Gastrocnemius medialis (tissue), 4 donors: ENCODE measurements around the gene POGK. TPM values are rescaled to one million over a fixed set of nuclear protein-coding genes. Genes with fewer than 3 reads are reported as not detected.

ENCODE experiments used
- ATAC-seq, 2 donors: fragments of 150-250 bp; one replicate each; pipeline ENCODE4 v1.9.1; 2016
- DNase-seq, 2 donors: peaks; one replicate each; pipeline ENCODE4 v3.0.0-alpha.2; 2019
- H3K27ac ChIP-seq, 4 donors: fragments of 200-600 bp; sonication (generic); 1 replicate in 1 of 4; 2 replicates in 3 of 4; pipeline ENCODE4 v1.5.1; 2016 to 2018; ENCODE audit warnings: mild to moderate bottlenecking in 2 of 4, moderate library complexity in 1 of 4
- H3K27me3 ChIP-seq, 3 donors: fragments of 200-600 bp; sonication (generic) in 2 of 3; 1 replicate in 1 of 3; 2 replicates in 2 of 3; pipeline versions ENCODE4 v1.5.1 to v1.6.0; 2016 to 2019; ENCODE audit warnings: mild to moderate bottlenecking in 1 of 3, moderate library complexity in 1 of 3
- H3K36me3 ChIP-seq, 2 donors: fragments of 200-600 bp; sonication (generic) in 1 of 2; one replicate each; pipeline ENCODE4 v1.5.1; 2017 to 2018
- H3K4me1 ChIP-seq, 2 donors: fragments of 200-600 bp; sonication (generic) in 1 of 2; one replicate each; pipeline ENCODE4 v1.5.1; 2016 to 2017; ENCODE audit warnings: mild to moderate bottlenecking in 2 of 2
- H3K4me3 ChIP-seq, 4 donors: fragments of 200-600 bp; sonication (generic) in 3 of 4; 1 replicate in 1 of 4; 2 replicates in 3 of 4; pipeline ENCODE4 v1.5.1; 2016 to 2019; ENCODE audit warnings: mild to moderate bottlenecking in 2 of 4
- H3K9me3 ChIP-seq, 3 donors: fragments of 200-600 bp; sonication (generic) in 2 of 3; 1 replicate in 1 of 3; 2 replicates in 2 of 3; pipeline ENCODE4 v1.5.1; 2016 to 2019
- POLR2A ChIP-seq, 2 donors: fragments of 450-650 bp; IDR thresholded peaks; one replicate each; pipeline ENCODE4 v1.6.1; 2017; ENCODE audit warnings: antibody characterized with exemption in 2 of 2, mild to moderate bottlenecking in 2 of 2, moderate library complexity in 2 of 2
- in situ Hi-C, 4 donors: fragments of 200-750 bp; cut with MboI; loops; one replicate each; pipeline versions ENCODE4 v1.15.0 to v1.8.0; 2017; ENCODE audit warnings: low sequenced_read_pairs in 4 of 4
- intact Hi-C: fragments of 100-400 bp; cut with DNase I; formaldehyde crosslinking; loops from one replicate; pipeline ENCODE4 v1.15.1; 2023; ENCODE audit warnings: low total_unique reads
- total RNA-seq, 4 donors: library from RNA; depleted of rRNA; stranded (reverse); fragments of >200 nt; gene quantifications; one replicate each; pipeline versions ENCODE4 v1.1.0 to v1.2.3, GENCODE V29; 2016
- TF ChIP-seq, protein P1 (sequence below), 5 experiments: fragments of 450-650 bp in 3 of 5; fragments of 200-600 bp in 2 of 5; sonication (generic) in 2 of 5; IDR thresholded peaks in 4 of 5; conservative IDR thresholded peaks in 1 of 5; 1 replicate in 4 of 5; 2 replicates in 1 of 5; pipeline ENCODE4 v1.5.1; 2016 to 2019; ENCODE audit warnings: antibody characterized with exemption in 5 of 5, mild to moderate bottlenecking in 3 of 5, moderate library complexity in 3 of 5

Gene POGK
- total RNA-seq, 4 donors from 2014 or later, result 6.6 to 9.6 (median 9.0) TPM

DNA sequence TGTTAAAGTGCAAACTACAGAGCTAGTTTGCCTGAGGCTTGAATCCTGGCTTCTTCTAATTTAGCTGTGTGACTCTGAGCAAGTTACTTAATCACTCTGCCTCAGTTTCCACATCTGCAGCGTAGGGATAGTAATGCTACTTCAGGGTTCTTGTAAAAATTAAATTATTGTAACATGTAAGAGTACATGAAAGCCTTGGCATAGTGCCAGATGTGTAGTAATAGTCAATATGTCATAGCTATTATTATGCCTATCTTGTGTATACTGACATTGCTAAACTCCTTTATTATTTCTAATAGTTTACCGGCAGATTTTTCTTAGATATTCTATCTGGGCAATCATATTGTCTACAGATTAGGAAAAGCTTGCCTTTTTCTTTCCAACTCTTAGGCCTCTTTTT, 43.6 kb downstream of the POGK start:
- H3K27ac ChIP-seq, result no peak overlapping the region
- ATAC-seq, result no peak
- no peaks in the 10 kb centered on the region for H3K36me3 ChIP-seq
- H3K9me3 ChIP-seq, result no peaks in the 10 kb centered on the region
- no peak for DNase-seq
- no peaks in the 10 kb centered on the region for H3K4me1 ChIP-seq
- H3K4me3 ChIP-seq, result no peak overlapping the region
- peaks cover 9 to 15% (median 12%) of the 10 kb centered on the region in 3 donors for H3K27me3 ChIP-seq
- in situ Hi-C loops, result no loop called here
- intact Hi-C loops, result no loop called here
- no peak for TF ChIP-seq POLR2A (IDR thresholded peaks at IDR 0.05)
- TF ChIP-seq, protein P1, sequence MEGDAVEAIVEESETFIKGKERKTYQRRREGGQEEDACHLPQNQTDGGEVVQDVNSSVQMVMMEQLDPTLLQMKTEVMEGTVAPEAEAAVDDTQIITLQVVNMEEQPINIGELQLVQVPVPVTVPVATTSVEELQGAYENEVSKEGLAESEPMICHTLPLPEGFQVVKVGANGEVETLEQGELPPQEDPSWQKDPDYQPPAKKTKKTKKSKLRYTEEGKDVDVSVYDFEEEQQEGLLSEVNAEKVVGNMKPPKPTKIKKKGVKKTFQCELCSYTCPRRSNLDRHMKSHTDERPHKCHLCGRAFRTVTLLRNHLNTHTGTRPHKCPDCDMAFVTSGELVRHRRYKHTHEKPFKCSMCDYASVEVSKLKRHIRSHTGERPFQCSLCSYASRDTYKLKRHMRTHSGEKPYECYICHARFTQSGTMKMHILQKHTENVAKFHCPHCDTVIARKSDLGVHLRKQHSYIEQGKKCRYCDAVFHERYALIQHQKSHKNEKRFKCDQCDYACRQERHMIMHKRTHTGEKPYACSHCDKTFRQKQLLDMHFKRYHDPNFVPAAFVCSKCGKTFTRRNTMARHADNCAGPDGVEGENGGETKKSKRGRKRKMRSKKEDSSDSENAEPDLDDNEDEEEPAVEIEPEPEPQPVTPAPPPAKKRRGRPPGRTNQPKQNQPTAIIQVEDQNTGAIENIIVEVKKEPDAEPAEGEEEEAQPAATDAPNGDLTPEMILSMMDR (IDR thresholded peaks at IDR 0.05 in 4 of 5, conservative IDR thresholded peaks at IDR 0.05 in 1 of 5), result no peak

- H3K4me1 ChIP-seq, result no peaks in the 10 kb centered on the region
- no peaks in the 10 kb centered on the region for H3K36me3 ChIP-seq
- intact Hi-C loops (loop anchor here (2.0 kb wide), 1 partner anchor 175 kb away; no protein-coding TSS in a partner anchor), in situ Hi-C loops (no loop called here)
- no peak overlapping the region for H3K4me3 ChIP-seq
- TF ChIP-seq, protein P1 (IDR thresholded peaks at IDR 0.05 in 4 of 5, conservative IDR thresholded peaks at IDR 0.05 in 1 of 5), result peak in 4 of 5 experiments; percentile 37 to 59 (median 50)
- no peak for TF ChIP-seq POLR2A (IDR thresholded peaks at IDR 0.05)
- DNase-seq, result no peak
- no peak overlapping the region for H3K27ac ChIP-seq
- ATAC-seq, result no peak
- H3K27me3 ChIP-seq, result peaks cover 9 to 15% (median 12%) of the 10 kb centered on the region in 3 donors
- no peaks in the 10 kb centered on the region for H3K9me3 ChIP-seq
Measured at GRCh38 chr1:166884040-166884642, 44.9 kb downstream of the POGK start.

DNA sequence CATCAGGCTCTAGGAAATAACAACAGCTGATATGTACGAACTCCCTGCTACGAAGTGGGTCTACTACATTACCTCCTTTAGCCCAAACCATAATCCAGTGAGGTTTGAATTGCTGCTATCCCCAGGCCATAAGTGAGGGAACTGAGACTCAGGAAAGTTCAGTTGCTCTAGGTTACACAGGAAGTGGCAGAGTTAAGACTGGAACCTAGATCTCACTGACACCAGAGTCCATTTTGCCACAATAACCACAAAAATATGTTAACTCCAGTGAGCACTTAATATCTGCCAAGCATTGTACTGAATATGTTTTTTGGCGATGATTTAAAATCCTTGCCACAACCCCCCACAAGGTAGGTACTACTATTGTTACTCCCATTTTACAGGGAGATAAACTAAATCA, 45.7 kb downstream of the POGK start:
- in situ Hi-C loops, result no loop called here
- no peak overlapping the region for H3K4me3 ChIP-seq
- peaks cover 9 to 15% (median 12%) of the 10 kb centered on the region in 3 donors for H3K27me3 ChIP-seq
- intact Hi-C loops, result loop anchor here (2.0 kb wide), 1 partner anchor 174 kb away; no protein-coding TSS in a partner anchor
- no peak for TF ChIP-seq POLR2A (IDR thresholded peaks at IDR 0.05)
- TF ChIP-seq, protein P1 (IDR thresholded peaks at IDR 0.05 in 4 of 5, conservative IDR thresholded peaks at IDR 0.05 in 1 of 5), result no peak
- no peaks in the 10 kb centered on the region for H3K4me1 ChIP-seq
- no peaks in the 10 kb centered on the region for H3K36me3 ChIP-seq
- DNase-seq (no peak), ATAC-seq (no peak)
- no peaks in the 10 kb centered on the region for H3K9me3 ChIP-seq
- no peak overlapping the region for H3K27ac ChIP-seq

- intact Hi-C loops (no loop called here), in situ Hi-C loops (no loop called here)
- ATAC-seq (no peak), DNase-seq (no peak)
- no peak overlapping the region for H3K27ac ChIP-seq
- H3K4me3 ChIP-seq, result no peak overlapping the region
- peaks cover 9 to 15% (median 12%) of the 10 kb centered on the region in 3 donors for H3K27me3 ChIP-seq
- no peaks in the 10 kb centered on the region for H3K36me3 ChIP-seq
- H3K9me3 ChIP-seq, result no peaks in the 10 kb centered on the region
- H3K4me1 ChIP-seq, result no peaks in the 10 kb centered on the region
- no peak for TF ChIP-seq POLR2A (IDR thresholded peaks at IDR 0.05)
- TF ChIP-seq, protein P1 (IDR thresholded peaks at IDR 0.05 in 4 of 5, conservative IDR thresholded peaks at IDR 0.05 in 1 of 5), result no peak
Measured at GRCh38 chr1:166888373-166889111, 49.3 kb downstream of the POGK start.
